Measurements from ENCODE around the gene CASP9. TPM values are rescaled to one million over a fixed set of nuclear protein-coding genes. Genes with fewer than 3 reads are reported as not detected.
"Not testable (repeated sequence)": the region's sequence is repeated elsewhere in the genome, so short reads cannot be mapped to it uniquely, and the experiment has no call there.

Gene CASP9
- total RNA-seq, 2 donors from 2014 or later = 11.4 to 14.8 TPM

- H3K27me3 Mint-ChIP-seq = no peaks in the 10 kb centered on the region
- H3K36me3 Mint-ChIP-seq (ENCODE audit: low read depth) = peaks cover 3% of the 10 kb centered on the region
- no peaks in the 10 kb centered on the region for H3K9me3 ChIP-seq (ENCODE audit: control insufficient read depth, low read length, poor library complexity, severe bottlenecking)
- peak overlapping the region; percentile 32 for H3K27ac Mint-ChIP-seq
- no peak overlapping the region for H3K4me3 Mint-ChIP-seq
- no peaks in the 10 kb centered on the region for H3K4me1 Mint-ChIP-seq
- ATAC-seq (peak; percentile 59), DNase-seq (peak; percentile 13 to 49 (median 19))
Observed at GRCh38 chr1:15501208-15502032, 22.6 kb downstream of the CASP9 start.

GRCh38 chr1:15500184-15501178 is 23.5 kb downstream of the CASP9 start:
- no peaks in the 10 kb centered on the region for H3K9me3 ChIP-seq (ENCODE audit: control insufficient read depth, low read length, poor library complexity, severe bottlenecking)
- no peaks in the 10 kb centered on the region for H3K36me3 Mint-ChIP-seq (ENCODE audit: low read depth)
- no peak overlapping the region for H3K4me3 Mint-ChIP-seq
- H3K27ac Mint-ChIP-seq = no peak overlapping the region
- ATAC-seq (no peak), DNase-seq (no peak)
- peaks cover 4% of the 10 kb centered on the region for H3K4me1 Mint-ChIP-seq
- no peaks in the 10 kb centered on the region for H3K27me3 Mint-ChIP-seq

GRCh38 chr1:15493869-15494390 is 30.1 kb downstream of the CASP9 start:
- H3K27ac Mint-ChIP-seq = no peak overlapping the region
- no peaks in the 10 kb centered on the region for H3K9me3 ChIP-seq (ENCODE audit: control insufficient read depth, low read length, poor library complexity, severe bottlenecking)
- no peak overlapping the region for H3K4me3 Mint-ChIP-seq
- DNase-seq = no peak
- no peak for ATAC-seq
- no peaks in the 10 kb centered on the region for H3K27me3 Mint-ChIP-seq
- no peaks in the 10 kb centered on the region for H3K36me3 Mint-ChIP-seq (ENCODE audit: low read depth)
- H3K4me1 Mint-ChIP-seq = peaks cover 10% of the 10 kb centered on the region

- ATAC-seq = no peak
- H3K9me3 ChIP-seq (ENCODE audit: control insufficient read depth, low read length, poor library complexity, severe bottlenecking) = no peaks in the 10 kb centered on the region
- Mint-ChIP-seq H3K4me3 (no peak overlapping the region), H3K27me3 (no peaks in the 10 kb centered on the region), H3K4me1 (peaks cover 10% of the 10 kb centered on the region), H3K27ac (no peak overlapping the region), H3K36me3 (ENCODE audit: low read depth) (no peaks in the 10 kb centered on the region)
- no peak for DNase-seq
Observed at GRCh38 chr1:15492596-15492995, 31.4 kb downstream of the CASP9 start.

GRCh38 chr1:15491010-15491409 is 33.0 kb downstream of the CASP9 start:
- not testable (repeated sequence) for H3K36me3 Mint-ChIP-seq (ENCODE audit: low read depth)

GRCh38 chr1:15489052-15489736 is 34.8 kb downstream of the CASP9 start:
- H3K27ac Mint-ChIP-seq = no peak overlapping the region
- no peak for DNase-seq
- no peaks in the 10 kb centered on the region for H3K9me3 ChIP-seq (ENCODE audit: control insufficient read depth, low read length, poor library complexity, severe bottlenecking)
- peaks cover 2% of the 10 kb centered on the region for H3K36me3 Mint-ChIP-seq (ENCODE audit: low read depth)
- no peak overlapping the region for H3K4me3 Mint-ChIP-seq
- H3K27me3 Mint-ChIP-seq = no peaks in the 10 kb centered on the region
- peaks cover 6% of the 10 kb centered on the region for H3K4me1 Mint-ChIP-seq
- no peak for ATAC-seq

More at GRCh38 chr1:15491010-15491409, 33.0 kb downstream of the CASP9 start:
- H3K27ac Mint-ChIP-seq; H3K9me3 ChIP-seq (ENCODE audit: control insufficient read depth, low read length, poor library complexity, severe bottlenecking); H3K27me3 Mint-ChIP-seq; H3K4me3 Mint-ChIP-seq; DNase-seq; ATAC-seq; H3K4me1 Mint-ChIP-seq: not testable (repeated sequence)

GRCh38 chr1:15488371-15488770 is 35.6 kb downstream of the CASP9 start:
- H3K9me3 ChIP-seq (ENCODE audit: control insufficient read depth, low read length, poor library complexity, severe bottlenecking) = no peaks in the 10 kb centered on the region
- ATAC-seq (no peak), DNase-seq (no peak)
- H3K4me3 Mint-ChIP-seq = no peak overlapping the region
- no peaks in the 10 kb centered on the region for H3K27me3 Mint-ChIP-seq
- no peak overlapping the region for H3K27ac Mint-ChIP-seq
- peaks cover 2% of the 10 kb centered on the region for H3K36me3 Mint-ChIP-seq (ENCODE audit: low read depth)
- peaks cover 6% of the 10 kb centered on the region for H3K4me1 Mint-ChIP-seq

GRCh38 chr1:15486844-15487610 is 37.0 kb downstream of the CASP9 start:
- H3K4me3 Mint-ChIP-seq; H3K4me1 Mint-ChIP-seq; ATAC-seq; H3K9me3 ChIP-seq (ENCODE audit: control insufficient read depth, low read length, poor library complexity, severe bottlenecking); DNase-seq; H3K36me3 Mint-ChIP-seq (ENCODE audit: low read depth); H3K27ac Mint-ChIP-seq; H3K27me3 Mint-ChIP-seq: not testable (repeated sequence)

GRCh38 chr1:15485636-15486035 is 38.4 kb downstream of the CASP9 start:
- no peaks in the 10 kb centered on the region for H3K9me3 ChIP-seq (ENCODE audit: control insufficient read depth, low read length, poor library complexity, severe bottlenecking)
- peaks cover 2% of the 10 kb centered on the region for H3K36me3 Mint-ChIP-seq (ENCODE audit: low read depth)
- DNase-seq (no peak), ATAC-seq (no peak)
- H3K4me1 Mint-ChIP-seq = peaks cover 6% of the 10 kb centered on the region
- no peaks in the 10 kb centered on the region for H3K27me3 Mint-ChIP-seq
- H3K27ac Mint-ChIP-seq = no peak overlapping the region
- H3K4me3 Mint-ChIP-seq = no peak overlapping the region

- DNase-seq; H3K27me3 Mint-ChIP-seq; H3K9me3 ChIP-seq (ENCODE audit: control insufficient read depth, low read length, poor library complexity, severe bottlenecking); ATAC-seq; H3K36me3 Mint-ChIP-seq (ENCODE audit: low read depth); H3K27ac Mint-ChIP-seq; H3K4me1 Mint-ChIP-seq; H3K4me3 Mint-ChIP-seq: not testable (repeated sequence)
Observed at GRCh38 chr1:15484443-15484842, 39.6 kb downstream of the CASP9 start.

- Mint-ChIP-seq H3K27me3 (no peaks in the 10 kb centered on the region), H3K27ac (no peak overlapping the region), H3K36me3 (ENCODE audit: low read depth) (peaks cover 2% of the 10 kb centered on the region), H3K4me3 (no peak overlapping the region), H3K4me1 (no peaks in the 10 kb centered on the region)
- ATAC-seq (no peak), DNase-seq (no peak)
- no peaks in the 10 kb centered on the region for H3K9me3 ChIP-seq (ENCODE audit: control insufficient read depth, low read length, poor library complexity, severe bottlenecking)
Observed at GRCh38 chr1:15483971-15484370, 40.0 kb downstream of the CASP9 start.

- H3K4me3 Mint-ChIP-seq; H3K4me1 Mint-ChIP-seq; H3K27me3 Mint-ChIP-seq; H3K9me3 ChIP-seq (ENCODE audit: control insufficient read depth, low read length, poor library complexity, severe bottlenecking); H3K27ac Mint-ChIP-seq; H3K36me3 Mint-ChIP-seq (ENCODE audit: low read depth); DNase-seq; ATAC-seq: not testable (repeated sequence)
Observed at GRCh38 chr1:15482983-15483543, 41.0 kb downstream of the CASP9 start.

Data from T-helper 17 cell (primary cell).